Testis (tissue), 2 donors: ENCODE measurements around the gene MCTP1.

Source experiments
- POLR2A ChIP-seq: fragments of 450-650 bp; IDR thresholded peaks from one replicate; pipeline ENCODE4 v1.6.1; 2017; ENCODE audit warnings: antibody characterized with exemption, mild to moderate bottlenecking, moderate library complexity
- TF ChIP-seq, protein P1 (sequence below), 3 experiments: fragments of 450-650 bp in 2 of 3; fragments of 200-600 bp in 1 of 3; sonication (generic) in 1 of 3; IDR thresholded peaks; one replicate each; pipeline ENCODE4 v1.5.1; 2016 to 2019; ENCODE audit warnings: antibody characterized with exemption in 3 of 3, mild to moderate bottlenecking in 2 of 3, moderate library complexity in 1 of 3

- TF ChIP-seq, protein P1, sequence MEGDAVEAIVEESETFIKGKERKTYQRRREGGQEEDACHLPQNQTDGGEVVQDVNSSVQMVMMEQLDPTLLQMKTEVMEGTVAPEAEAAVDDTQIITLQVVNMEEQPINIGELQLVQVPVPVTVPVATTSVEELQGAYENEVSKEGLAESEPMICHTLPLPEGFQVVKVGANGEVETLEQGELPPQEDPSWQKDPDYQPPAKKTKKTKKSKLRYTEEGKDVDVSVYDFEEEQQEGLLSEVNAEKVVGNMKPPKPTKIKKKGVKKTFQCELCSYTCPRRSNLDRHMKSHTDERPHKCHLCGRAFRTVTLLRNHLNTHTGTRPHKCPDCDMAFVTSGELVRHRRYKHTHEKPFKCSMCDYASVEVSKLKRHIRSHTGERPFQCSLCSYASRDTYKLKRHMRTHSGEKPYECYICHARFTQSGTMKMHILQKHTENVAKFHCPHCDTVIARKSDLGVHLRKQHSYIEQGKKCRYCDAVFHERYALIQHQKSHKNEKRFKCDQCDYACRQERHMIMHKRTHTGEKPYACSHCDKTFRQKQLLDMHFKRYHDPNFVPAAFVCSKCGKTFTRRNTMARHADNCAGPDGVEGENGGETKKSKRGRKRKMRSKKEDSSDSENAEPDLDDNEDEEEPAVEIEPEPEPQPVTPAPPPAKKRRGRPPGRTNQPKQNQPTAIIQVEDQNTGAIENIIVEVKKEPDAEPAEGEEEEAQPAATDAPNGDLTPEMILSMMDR (IDR thresholded peaks at IDR 0.05): no peak
- no peak for TF ChIP-seq POLR2A
These were observed at the start of gene MCTP1 for GRCh38 chr5:95284572-95285408.
